GM19238 (cell line): ENCODE measurements around the gene PTPRD.
"Not testable (repeated sequence)": the region's sequence is repeated elsewhere in the genome, so short reads cannot be mapped to it uniquely, and the experiment has no call there.

Source experiments
- DNase-seq: peaks from one replicate; pipeline ENCODE4 v3.0.0; 2011; ENCODE audit warnings: low spot score; ENCODE audit not compliant: insufficient read length

Gene PTPRD

GRCh38 chr9:9186086-9186485 is 1426.7 kb downstream of the PTPRD start:
- no peak for DNase-seq

- DNase-seq, result no peak
Measured at GRCh38 chr9:9182431-9182830, 1430.4 kb downstream of the PTPRD start.

- no peak for DNase-seq
Measured at GRCh38 chr9:9177081-9177480, 1435.7 kb downstream of the PTPRD start.

GRCh38 chr9:9174358-9174757 is 1438.4 kb downstream of the PTPRD start:
- no peak for DNase-seq

- no peak for DNase-seq
Measured at GRCh38 chr9:9173264-9173663, 1439.5 kb downstream of the PTPRD start.

- DNase-seq, result no peak
Measured at GRCh38 chr9:9170439-9171134, 1442.2 kb downstream of the PTPRD start.

GRCh38 chr9:9142001-9142400 is 1470.8 kb downstream of the PTPRD start:
- no peak for DNase-seq

- DNase-seq, result no peak
Measured at GRCh38 chr9:9133526-9133925, 1479.3 kb downstream of the PTPRD start.

GRCh38 chr9:9124616-9125015 is 1488.2 kb downstream of the PTPRD start:
- DNase-seq, result no peak

GRCh38 chr9:9122230-9122875 is 1490.4 kb downstream of the PTPRD start:
- DNase-seq, result no peak

GRCh38 chr9:9117866-9118265 is 1494.9 kb downstream of the PTPRD start:
- DNase-seq, result no peak

GRCh38 chr9:9112001-9112720 is 1500.6 kb downstream of the PTPRD start:
- DNase-seq, result no peak

- DNase-seq, result no peak
Measured at GRCh38 chr9:9108641-9109040, 1504.2 kb downstream of the PTPRD start.

- DNase-seq, result no peak
Measured at GRCh38 chr9:9102295-9102694, 1510.5 kb downstream of the PTPRD start.

GRCh38 chr9:9100070-9100469 is 1512.7 kb downstream of the PTPRD start:
- no peak for DNase-seq

- no peak for DNase-seq
Measured at GRCh38 chr9:9099646-9100045, 1513.2 kb downstream of the PTPRD start.

GRCh38 chr9:9097254-9097653 is 1515.5 kb downstream of the PTPRD start:
- DNase-seq, result not testable (repeated sequence)

- no peak for DNase-seq
Measured at GRCh38 chr9:9091387-9091786, 1521.4 kb downstream of the PTPRD start.

- no peak for DNase-seq
Measured at GRCh38 chr9:9079473-9079872, 1533.3 kb downstream of the PTPRD start.

GRCh38 chr9:9078301-9078700 is 1534.5 kb downstream of the PTPRD start:
- DNase-seq, result no peak

- DNase-seq, result no peak
Measured at GRCh38 chr9:9061627-9062026, 1551.2 kb downstream of the PTPRD start.

GRCh38 chr9:9054354-9054992 is 1558.3 kb downstream of the PTPRD start:
- DNase-seq, result no peak
